K562 (cell line): ENCODE results near the gene CNTN3.

Experiments used
- ATF1 ChIP-seq, 2 experiments: fragments of 450-650 bp in 1 of 2; IDR thresholded peaks; 2 replicates each; pipeline ENCODE4 v1.6.1; 2016; ENCODE audit warnings: missing compliant biosample characterization in 1 of 2, missing genetic modification characterization in 1 of 2
- GABPA ChIP-seq: fragments of 200-800 bp; sonication (Bioruptor generic); conservative IDR thresholded peaks from 2 replicates; pipeline ENCODE4 v1.6.1; 2016; ENCODE audit warnings: low read depth, missing genetic modification characterization, missing compliant biosample characterization
- JUN ChIP-seq, 2 experiments: sonication (generic) in 1 of 2; formaldehyde crosslinking in 1 of 2; IDR thresholded peaks; 2 replicates each; pipeline versions ENCODE4 v1.6.1 to v1.8.0; 2012 to 2022; ENCODE audit warnings: borderline replicate concordance in 2 of 2, mild to moderate bottlenecking in 2 of 2, improper control_type of control experiment in 1 of 2, low read depth in 1 of 2, low read length in 1 of 2, missing genetic modification reagents in 1 of 2
- MAX ChIP-seq: sonication (generic); formaldehyde crosslinking; IDR thresholded peaks from 2 replicates; pipeline ENCODE4 v1.9.0; 2022; ENCODE audit warnings: mild to moderate bottlenecking, missing genetic modification reagents
- MTA1 ChIP-seq: fragments of 450-650 bp; IDR thresholded peaks from 2 replicates; pipeline ENCODE4 v1.6.1; 2017; ENCODE audit warnings: borderline replicate concordance
- PATZ1 ChIP-seq: fragments of 250-450 bp; sonication (Bioruptor Pico); IDR thresholded peaks from 2 replicates; pipeline ENCODE4 v1.5.0; 2020; ENCODE audit warnings: mild to moderate bottlenecking, borderline replicate concordance
- SMAD3 ChIP-seq: fragments of 450-650 bp; formaldehyde crosslinking; conservative IDR thresholded peaks from 2 replicates; pipeline ENCODE4 v1.4.0; 2020; ENCODE audit warnings: mild to moderate bottlenecking
- SRSF3 ChIP-seq: fragments of 200-400 bp; formaldehyde crosslinking; IDR thresholded peaks from 2 replicates; pipeline ENCODE4 v1.6.1; 2016; ENCODE audit warnings: mild to moderate bottlenecking, low read length, moderate library complexity; ENCODE audit not compliant: insufficient read depth
- TAF1 ChIP-seq: IDR thresholded peaks from 2 replicates; pipeline ENCODE4 v1.6.1; 2011; ENCODE audit warnings: mild to moderate bottlenecking, low read length, moderate library complexity; ENCODE audit not compliant: insufficient read depth, control insufficient read depth, severe bottlenecking; ENCODE audit errors: extremely low read depth
- ZFP1 ChIP-seq: fragments of 450-650 bp; formaldehyde crosslinking; IDR thresholded peaks from 2 replicates; pipeline ENCODE4 v1.4.0; 2020; ENCODE audit warnings: mild to moderate bottlenecking, mixed read lengths
- ZNF217 ChIP-seq: sonication (generic); formaldehyde crosslinking; IDR thresholded peaks from 2 replicates; pipeline ENCODE4 v1.8.0; 2022; ENCODE audit warnings: mild to moderate bottlenecking, missing genetic modification reagents
- ZNF282 ChIP-seq: sonication (generic); formaldehyde crosslinking; IDR thresholded peaks from 2 replicates; pipeline ENCODE4 v1.8.1; 2023; ENCODE audit warnings: missing genetic modification reagents

- TF ChIP-seq SRSF3 (no peak), PATZ1 (CRISPR knock-in tag) (no peak), GABPA (tag) (no peak), ZNF282 (CRISPR knock-in tag) (no peak), SMAD3 (CRISPR knock-in tag) (no peak), TAF1 (no peak), ATF1 (CRISPR knock-in tag; IDR thresholded peaks at IDR 0.05) (no peak), ATF1 (tag; IDR thresholded peaks at IDR 0.05) (no peak), MTA1 (no peak), MAX (no peak), ZFP1 (CRISPR knock-in tag) (no peak), ZNF217 (CRISPR knock-in tag) (no peak), JUN (IDR thresholded peaks at IDR 0.05; ENCODE audit: borderline replicate concordance, low read depth, low read length) (no peak), JUN (CRISPR knock-in tag; IDR thresholded peaks at IDR 0.05; ENCODE audit: borderline replicate concordance) (no peak)
These were observed 3.3 kb downstream of the CNTN3 start for GRCh38 chr3:74611206-74611605.
